Type B pancreatic cell (in vitro differentiated cells): ENCODE data around the gene NEDD4L. TPM values are rescaled to one million over a fixed set of nuclear protein-coding genes. Genes with fewer than 3 reads are reported as not detected.
A peak's percentile ranks its signal among the peaks of the same experiment; 100 is the strongest.

Source experiments
- DNase-seq: peaks from one replicate; pipeline ENCODE4 v3.0.0; 2021; ENCODE audit warnings: mixed read lengths; ENCODE audit not compliant: unreplicated experiment; ENCODE audit errors: extremely low spot score
- H3K27ac Mint-ChIP-seq: 2 replicates; pipeline ENCODE4 v1.8.0; 2021; ENCODE audit warnings: mild to moderate bottlenecking, mixed read lengths
- H3K27me3 Mint-ChIP-seq: 2 replicates; pipeline ENCODE4 v1.8.0; 2021; ENCODE audit warnings: mixed read lengths
- H3K36me3 Mint-ChIP-seq: 2 replicates; pipeline ENCODE4 v1.8.0; 2021; ENCODE audit warnings: mixed read lengths
- H3K4me1 Mint-ChIP-seq: one replicate; pipeline ENCODE4 v1.8.0; 2021; ENCODE audit warnings: mixed read lengths; ENCODE audit not compliant: unreplicated experiment
- H3K4me3 Mint-ChIP-seq: 2 replicates; pipeline ENCODE4 v1.8.0; 2021; ENCODE audit warnings: mild to moderate bottlenecking, mixed read lengths
- H3K9me3 Mint-ChIP-seq: 2 replicates; pipeline ENCODE4 v1.8.0; 2021; ENCODE audit warnings: mixed read lengths
- CTCF ChIP-seq: fragments of 200-600 bp; sonication (generic); conservative IDR thresholded peaks from 2 replicates; pipeline ENCODE4 v1.5.0; 2021; ENCODE audit warnings: antibody characterized with exemption, mild to moderate bottlenecking
- total RNA-seq: library from RNA; stranded (reverse); gene quantifications from 2 replicates; pipeline ENCODE4 v1.2.1, GENCODE V29; 2021; ENCODE audit warnings: low replicate concordance

NEDD4L gene
- total RNA-seq, 1 donor from 2014 or later: 84.7 TPM

- Mint-ChIP-seq H3K9me3 (no peaks in the 10 kb centered on the region), H3K4me1 (peaks cover 40% of the 10 kb centered on the region), H3K4me3 (peak overlapping the region; percentile 41), H3K27ac (peak overlapping the region; percentile 89), H3K36me3 (peaks cover 31% of the 10 kb centered on the region), H3K27me3 (no peaks in the 10 kb centered on the region)
- no peak for DNase-seq
- no peak for TF ChIP-seq CTCF
Measured at GRCh38 chr18:58344861-58345463, 300.9 kb downstream of the NEDD4L start.

- H3K27ac Mint-ChIP-seq: no peak overlapping the region
- H3K27me3 Mint-ChIP-seq: no peaks in the 10 kb centered on the region
- H3K4me3 Mint-ChIP-seq: no peak overlapping the region
- DNase-seq: no peak
- H3K9me3 Mint-ChIP-seq: no peaks in the 10 kb centered on the region
- peaks cover 34% of the 10 kb centered on the region for H3K36me3 Mint-ChIP-seq
- TF ChIP-seq CTCF: no peak
- H3K4me1 Mint-ChIP-seq: peaks cover 40% of the 10 kb centered on the region
Measured at GRCh38 chr18:58345875-58346274, 301.8 kb downstream of the NEDD4L start.

- no peak for DNase-seq
- TF ChIP-seq CTCF: no peak
- Mint-ChIP-seq H3K27ac (no peak overlapping the region), H3K4me1 (peaks cover 32% of the 10 kb centered on the region), H3K27me3 (no peaks in the 10 kb centered on the region), H3K4me3 (no peak overlapping the region), H3K36me3 (peaks cover 34% of the 10 kb centered on the region), H3K9me3 (no peaks in the 10 kb centered on the region)
Measured at GRCh38 chr18:58347135-58347534, 303.1 kb downstream of the NEDD4L start.

GRCh38 chr18:58348517-58348916 is 304.5 kb downstream of the NEDD4L start:
- H3K4me1 Mint-ChIP-seq: peaks cover 31% of the 10 kb centered on the region
- H3K27me3 Mint-ChIP-seq: no peaks in the 10 kb centered on the region
- no peak for DNase-seq
- no peaks in the 10 kb centered on the region for H3K9me3 Mint-ChIP-seq
- H3K4me3 Mint-ChIP-seq: no peak overlapping the region
- H3K36me3 Mint-ChIP-seq: peaks cover 33% of the 10 kb centered on the region
- H3K27ac Mint-ChIP-seq: peak overlapping the region; percentile 73
- no peak for TF ChIP-seq CTCF

- Mint-ChIP-seq H3K27ac (peak overlapping the region; percentile 73), H3K36me3 (peaks cover 32% of the 10 kb centered on the region), H3K27me3 (no peaks in the 10 kb centered on the region), H3K4me1 (peaks cover 27% of the 10 kb centered on the region), H3K4me3 (no peak overlapping the region), H3K9me3 (no peaks in the 10 kb centered on the region)
- no peak for TF ChIP-seq CTCF
- DNase-seq: no peak
Measured at GRCh38 chr18:58348951-58349350, 304.9 kb downstream of the NEDD4L start.

GRCh38 chr18:58349650-58350049 is 305.6 kb downstream of the NEDD4L start:
- Mint-ChIP-seq H3K9me3 (no peaks in the 10 kb centered on the region), H3K27ac (peak overlapping the region; percentile 73), H3K4me3 (no peak overlapping the region), H3K27me3 (no peaks in the 10 kb centered on the region), H3K36me3 (peaks cover 38% of the 10 kb centered on the region), H3K4me1 (peaks cover 25% of the 10 kb centered on the region)
- DNase-seq: no peak
- TF ChIP-seq CTCF: no peak
